ENCODE data around the gene GMFB.

The GMFB gene

DNA sequence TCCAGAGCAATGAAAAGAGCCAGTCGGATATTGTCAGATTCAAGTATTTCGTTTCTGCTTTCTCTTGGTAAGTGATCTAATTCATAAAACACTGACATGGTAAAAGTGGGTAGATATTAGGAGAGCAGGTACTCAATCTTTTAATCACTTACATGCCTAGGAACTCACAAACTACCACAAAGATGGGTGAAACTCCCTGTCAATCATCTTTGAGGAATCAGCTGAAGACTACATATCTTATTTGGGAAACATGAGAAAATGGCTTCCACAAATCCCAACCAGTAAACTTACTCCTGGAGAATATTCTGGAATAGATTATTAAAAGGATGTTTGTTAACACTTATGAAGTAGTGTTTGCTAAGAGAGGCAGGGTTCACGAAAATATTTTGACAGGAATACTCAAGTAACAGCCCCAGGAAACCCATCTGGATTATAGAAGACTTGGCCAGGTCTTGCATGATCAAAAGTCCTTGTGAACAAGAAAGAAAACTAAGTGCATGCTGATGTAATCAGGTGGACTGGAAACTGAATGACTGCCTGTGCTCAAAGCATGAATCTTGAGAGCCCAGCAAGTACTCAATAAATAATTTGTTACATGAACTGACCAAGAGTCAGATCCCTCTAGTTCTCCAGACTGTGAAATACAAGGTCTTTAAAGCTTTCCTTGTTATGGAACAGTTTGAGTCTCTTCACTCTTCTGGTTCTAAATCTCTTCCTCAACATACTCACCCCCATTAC is 63.1 kb downstream of the GMFB start:
- DNase-seq (ENCODE audit: low read depth, low spot score), result no peak

DNA sequence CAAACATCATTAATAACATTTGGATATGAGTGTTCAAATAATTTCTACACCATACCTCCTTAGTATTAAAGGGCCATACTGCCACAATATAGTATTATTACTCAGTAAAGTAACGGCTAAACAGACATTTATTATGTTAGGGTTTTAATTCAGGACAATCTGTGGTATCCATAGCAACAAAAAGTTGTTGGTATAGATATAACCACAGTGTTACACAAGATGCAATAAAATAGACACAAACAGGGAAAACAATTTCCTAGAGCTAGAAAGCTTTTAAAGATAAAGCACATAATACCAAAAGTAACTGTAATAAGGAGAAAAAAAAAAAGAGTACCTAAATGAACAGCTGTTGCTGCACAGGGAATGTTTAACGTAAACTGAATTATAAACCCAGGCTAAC is 63.7 kb downstream of the GMFB start:
- DNase-seq (ENCODE audit: low read depth, low spot score), result no peak
